Suprapubic skin (tissue), 4 donors: ENCODE data around the gene TCF12.

Source experiments
- CTCF ChIP-seq, 2 donors: fragments of 200-600 bp in 1 of 2; fragments of 450-650 bp in 1 of 2; sonication (generic) in 1 of 2; IDR thresholded peaks; one replicate each; pipeline ENCODE4 v1.5.1; 2016 to 2019; ENCODE audit warnings: antibody characterized with exemption in 2 of 2, mild to moderate bottlenecking in 1 of 2, moderate library complexity in 1 of 2
- POLR2A ChIP-seq, 2 donors: fragments of 450-650 bp; IDR thresholded peaks; one replicate each; pipeline ENCODE4 v1.6.1; 2017; ENCODE audit warnings: antibody characterized with exemption in 2 of 2, mild to moderate bottlenecking in 2 of 2, moderate library complexity in 2 of 2
- POLR2AphosphoS5 ChIP-seq, 3 donors: sonication (generic); formaldehyde crosslinking; IDR thresholded peaks; one replicate each; pipeline ENCODE4 v1.6.1; 2017; ENCODE audit warnings: antibody characterized with exemption in 3 of 3

- TF ChIP-seq CTCF (IDR thresholded peaks at IDR 0.05) = no peak
- TF ChIP-seq POLR2AphosphoS5 (IDR thresholded peaks at IDR 0.05) = no peak
- TF ChIP-seq POLR2A (IDR thresholded peaks at IDR 0.05) = no peak
Measured at GRCh38 chr15:57190208-57190607, 271.8 kb downstream of the TCF12 start.
